ENCODE measurements around the gene PPP1R7.

GRCh38 chr2:241118737-241119505 is 31.3 kb upstream of the PPP1R7 start:
- no peak for TF ChIP-seq EZH2 (IDR thresholded peaks at IDR 0.05; ENCODE audit: insufficient read depth, poor library complexity, severe bottlenecking)
- TF ChIP-seq EZH2phosphoT487 (IDR thresholded peaks at IDR 0.05; ENCODE audit: insufficient read depth, low read depth), result no peak

Measured in GM23248 (cell line).